WI38 (cell line): ENCODE measurements around the gene VWDE.
"Not testable (repeated sequence)": the region's sequence is repeated elsewhere in the genome, so short reads cannot be mapped to it uniquely, and the experiment has no call there.

Experiments
- H3K4me3 ChIP-seq: 2 replicates; pipeline ENCODE4 v1.5.1; 2011; ENCODE audit warnings: low read depth, mild to moderate bottlenecking, control low read depth, low read length
- TF ChIP-seq, protein P1 (sequence below): IDR thresholded peaks from 2 replicates; pipeline ENCODE4 v1.5.1; 2012; ENCODE audit warnings: low read depth, mild to moderate bottlenecking, control low read depth, low read length

The VWDE gene

DNA sequence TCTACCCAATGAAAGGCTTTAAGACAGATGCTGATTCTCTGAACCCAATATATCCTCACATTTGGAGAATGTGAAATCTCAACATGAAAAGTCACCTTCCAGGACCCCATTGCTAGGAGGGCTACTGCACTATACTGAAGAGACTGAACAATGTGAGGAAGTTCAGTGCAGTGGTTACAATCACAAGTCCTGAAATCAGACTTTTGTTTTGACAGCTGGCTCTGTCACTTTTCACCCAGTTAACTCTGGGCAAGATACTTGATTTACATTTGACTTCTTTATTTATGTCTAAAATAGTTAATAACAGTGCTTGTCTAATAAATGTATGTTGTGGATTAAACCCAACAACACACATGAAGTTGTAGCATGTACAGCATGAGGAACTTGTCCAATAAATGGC lies 14.8 kb upstream of the VWDE start:
- TF ChIP-seq, protein P1, sequence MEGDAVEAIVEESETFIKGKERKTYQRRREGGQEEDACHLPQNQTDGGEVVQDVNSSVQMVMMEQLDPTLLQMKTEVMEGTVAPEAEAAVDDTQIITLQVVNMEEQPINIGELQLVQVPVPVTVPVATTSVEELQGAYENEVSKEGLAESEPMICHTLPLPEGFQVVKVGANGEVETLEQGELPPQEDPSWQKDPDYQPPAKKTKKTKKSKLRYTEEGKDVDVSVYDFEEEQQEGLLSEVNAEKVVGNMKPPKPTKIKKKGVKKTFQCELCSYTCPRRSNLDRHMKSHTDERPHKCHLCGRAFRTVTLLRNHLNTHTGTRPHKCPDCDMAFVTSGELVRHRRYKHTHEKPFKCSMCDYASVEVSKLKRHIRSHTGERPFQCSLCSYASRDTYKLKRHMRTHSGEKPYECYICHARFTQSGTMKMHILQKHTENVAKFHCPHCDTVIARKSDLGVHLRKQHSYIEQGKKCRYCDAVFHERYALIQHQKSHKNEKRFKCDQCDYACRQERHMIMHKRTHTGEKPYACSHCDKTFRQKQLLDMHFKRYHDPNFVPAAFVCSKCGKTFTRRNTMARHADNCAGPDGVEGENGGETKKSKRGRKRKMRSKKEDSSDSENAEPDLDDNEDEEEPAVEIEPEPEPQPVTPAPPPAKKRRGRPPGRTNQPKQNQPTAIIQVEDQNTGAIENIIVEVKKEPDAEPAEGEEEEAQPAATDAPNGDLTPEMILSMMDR, result no peak
- no peak overlapping the region for H3K4me3 ChIP-seq

DNA sequence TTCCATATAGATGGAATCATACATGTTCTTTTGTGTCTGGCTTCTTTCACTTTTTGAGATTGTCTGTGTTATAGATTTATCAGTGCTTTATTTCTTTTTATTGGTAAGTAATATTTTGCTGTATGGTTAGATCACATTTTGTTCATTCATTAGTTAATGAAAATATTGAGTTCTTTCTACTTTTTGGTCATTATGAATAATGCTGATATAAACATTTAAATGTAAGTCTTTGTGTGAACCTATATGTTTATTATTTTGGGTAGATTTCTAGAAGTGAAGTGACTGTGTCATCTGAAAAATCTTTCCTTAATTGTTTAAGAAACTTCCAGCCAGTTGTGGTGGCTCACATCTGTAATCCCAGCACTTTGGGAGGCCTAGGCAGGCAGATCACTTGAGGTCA lies 11.4 kb upstream of the VWDE start:
- H3K4me3 ChIP-seq, result no peak overlapping the region
- TF ChIP-seq, protein P1, result no peak

DNA sequence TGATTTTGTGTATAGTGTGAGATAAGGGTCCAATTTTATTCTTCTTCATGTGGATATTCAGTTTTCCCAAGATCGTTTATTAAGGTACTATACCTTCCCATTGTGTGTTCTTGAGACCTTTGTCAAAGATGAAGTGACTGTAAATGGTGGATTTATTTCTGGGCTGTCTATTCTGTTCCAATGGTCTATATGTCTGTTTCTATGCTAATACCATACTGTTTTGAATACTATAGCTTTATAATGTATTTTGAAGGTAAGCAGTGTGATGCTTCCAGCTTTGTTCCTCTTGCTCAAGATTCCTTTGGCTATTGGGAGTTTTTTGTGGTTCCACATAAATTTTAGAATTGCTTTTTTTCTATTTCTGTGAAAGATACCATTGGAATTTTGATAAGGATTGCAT lies 8.7 kb upstream of the VWDE start:
- no peak overlapping the region for H3K4me3 ChIP-seq
- TF ChIP-seq, protein P1, result no peak

DNA sequence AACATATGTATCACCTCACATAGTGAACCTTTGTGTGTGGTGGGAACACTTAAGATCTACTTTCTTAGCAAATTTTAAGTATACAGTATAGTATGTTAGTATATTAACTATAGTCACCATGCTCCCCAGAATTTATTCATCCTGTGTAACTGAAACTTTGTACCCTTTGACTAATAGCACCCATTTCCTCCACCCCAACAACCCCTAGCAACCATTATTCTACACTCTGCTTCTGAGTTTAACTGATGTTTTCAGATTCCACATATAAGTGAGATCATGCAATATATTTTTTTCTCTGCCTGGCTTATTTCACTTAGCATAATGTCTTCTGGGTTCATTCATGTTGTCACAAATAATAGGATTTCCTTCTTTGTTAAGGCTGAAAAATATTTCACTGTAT lies 6.9 kb upstream of the VWDE start:
- TF ChIP-seq, protein P1, result no peak

DNA sequence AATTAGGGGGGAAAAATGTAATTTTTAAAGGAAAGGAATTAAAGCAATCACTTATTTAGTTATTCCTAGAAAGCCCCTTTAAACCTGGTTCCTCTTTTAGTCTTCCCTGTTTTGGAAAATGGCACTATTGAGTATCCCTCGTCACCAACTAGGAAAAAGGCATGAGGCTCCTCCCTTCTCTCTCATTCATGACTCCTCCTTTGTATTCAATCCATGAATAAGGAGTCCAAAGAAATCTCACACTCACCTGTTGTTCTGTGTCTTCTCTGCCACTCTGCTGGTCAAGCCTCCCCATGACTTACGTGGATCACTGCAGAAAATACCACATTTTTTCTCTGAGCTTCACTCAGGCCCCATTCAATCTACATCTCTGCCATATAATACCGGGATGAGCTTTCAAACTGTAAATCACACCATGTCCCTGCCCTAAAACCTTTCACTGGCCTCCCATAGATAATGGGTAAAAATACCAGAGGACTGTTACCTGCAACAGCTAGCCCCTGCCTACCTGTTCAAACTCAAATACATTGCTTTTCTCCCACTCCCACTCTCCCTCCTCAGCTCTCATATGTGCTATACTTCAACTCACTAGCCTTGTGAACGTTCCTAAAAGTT lies 5.5 kb upstream of the VWDE start:
- TF ChIP-seq, protein P1, result no peak
- no peak overlapping the region for H3K4me3 ChIP-seq

More for the DNA sequence above, 6.9 kb upstream of the VWDE start:
- H3K4me3 ChIP-seq, result no peak overlapping the region

DNA sequence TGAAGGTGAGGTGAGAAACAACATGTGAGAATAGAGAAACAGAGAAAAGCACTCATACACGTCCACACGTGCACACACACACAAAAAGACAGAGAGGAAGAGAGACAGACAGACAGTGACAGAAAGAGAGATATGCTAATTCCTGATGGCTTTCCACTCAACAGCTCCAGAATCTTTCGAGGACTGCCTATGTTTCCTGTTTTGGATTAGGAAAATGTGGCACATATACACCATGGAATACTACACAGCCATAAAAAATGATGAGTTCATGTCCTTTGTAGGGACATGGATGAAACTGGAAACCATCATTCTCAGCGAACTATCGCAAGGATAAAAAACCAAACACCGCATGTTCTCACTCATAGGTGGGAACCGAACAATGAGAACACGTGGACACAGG lies 4.0 kb upstream of the VWDE start:
- not testable (repeated sequence) for H3K4me3 ChIP-seq

DNA sequence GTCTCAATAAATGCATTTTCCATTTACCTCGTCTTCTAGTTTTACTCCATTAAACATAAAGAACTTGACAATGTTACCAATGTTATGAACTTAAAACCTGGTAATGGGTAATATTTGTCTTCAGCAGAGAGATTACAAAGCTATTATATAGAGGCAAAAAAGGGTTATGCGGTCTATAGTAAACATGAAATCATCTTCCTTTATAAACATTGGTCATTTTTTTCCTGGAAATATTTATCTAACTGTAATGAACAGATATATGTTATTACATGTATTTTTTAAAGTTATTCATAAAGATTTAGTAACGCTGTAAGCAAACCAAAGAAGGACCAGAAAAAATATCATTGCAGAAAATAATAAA lies 1.3 kb downstream of the VWDE start:
- H3K4me3 ChIP-seq, result no peak overlapping the region
- TF ChIP-seq, protein P1, result no peak
